CD14-positive monocyte (primary cell): Measurements from ENCODE around the gene IL18. TPM values are rescaled to one million over a fixed set of nuclear protein-coding genes. Genes with fewer than 3 reads are reported as not detected.

Source experiments
- DNase-seq, 3 donors: peaks; one replicate each; pipeline ENCODE4 v3.0.0-alpha.2; 2011 to 2022
- H2AFZ ChIP-seq: 2 replicates; pipeline ENCODE4 v1.6.0; 2012; ENCODE audit warnings: mild to moderate bottlenecking, low read depth, low read length, inconsistent platforms; ENCODE audit not compliant: insufficient read depth, poor library complexity, severe bottlenecking
- H3K27ac ChIP-seq, 2 donors: 1 replicate in 1 of 2; 2 replicates in 1 of 2; pipeline ENCODE4 v1.5.1; 2012 to 2013; ENCODE audit warnings: low read length in 2 of 2, control low read depth in 1 of 2, inconsistent platforms in 1 of 2, low read depth in 1 of 2, mild to moderate bottlenecking in 1 of 2
- H3K27me3 ChIP-seq, 2 donors: one replicate each; pipeline versions ENCODE4 v1.6.0 to v1.6.1; 2011 to 2013; ENCODE audit warnings: low read length in 2 of 2; ENCODE audit not compliant: control insufficient read depth in 2 of 2, insufficient read depth in 2 of 2
- H3K36me3 ChIP-seq, 2 donors: replicated peaks in 1 of 2; 1 replicate in 1 of 2; 2 replicates in 1 of 2; pipeline versions ENCODE4 v1.5.1 to v1.6.1; 2012 to 2013; ENCODE audit warnings: low read length in 2 of 2, control low read depth in 1 of 2, inconsistent platforms in 1 of 2, mild to moderate bottlenecking in 1 of 2; ENCODE audit not compliant: insufficient read depth in 2 of 2, control insufficient read depth in 1 of 2
- H3K4me1 ChIP-seq, 2 donors: 1 replicate in 1 of 2; 2 replicates in 1 of 2; pipeline versions ENCODE4 v1.5.1 to v1.6.1; 2012 to 2013; ENCODE audit warnings: low read length in 2 of 2, control low read depth in 1 of 2, inconsistent platforms in 1 of 2, mild to moderate bottlenecking in 1 of 2, moderate library complexity in 1 of 2; ENCODE audit not compliant: insufficient read depth in 2 of 2, control insufficient read depth in 1 of 2
- H3K4me2 ChIP-seq: replicated peaks from 2 replicates; pipeline ENCODE3; 2012; ENCODE audit warnings: low read length, moderate library complexity, mild to moderate bottlenecking; ENCODE audit not compliant: poor library complexity, severe bottlenecking; ENCODE audit errors: extremely low read depth
- H3K4me3 ChIP-seq, 3 experiments: fragments of 200-600 bp in 1 of 3; sonication (generic) in 1 of 3; replicated peaks in 1 of 3; 1 replicate in 2 of 3; 2 replicates in 1 of 3; pipeline ENCODE4 v1.5.1; 2011 to 2013; ENCODE audit warnings: low read length in 3 of 3, mild to moderate bottlenecking in 3 of 3, control low read depth in 2 of 3, low read depth in 2 of 3, inconsistent platforms in 1 of 3, moderate library complexity in 1 of 3
- H3K79me2 ChIP-seq: 2 replicates; pipeline ENCODE4 v1.6.0; 2012; ENCODE audit warnings: mild to moderate bottlenecking, control low read depth, inconsistent platforms, low read length, moderate library complexity; ENCODE audit not compliant: insufficient read depth
- H3K9ac ChIP-seq: 2 replicates; pipeline ENCODE4 v1.6.0; 2017; ENCODE audit warnings: low read length, mild to moderate bottlenecking; ENCODE audit not compliant: insufficient read depth, poor library complexity, severe bottlenecking
- H3K9me3 ChIP-seq, 2 donors: replicated peaks in 1 of 2; 1 replicate in 1 of 2; 2 replicates in 1 of 2; pipeline versions ENCODE4 v1.5.1 to v1.6.1; 2012 to 2013; ENCODE audit warnings: low read length in 2 of 2, control low read depth in 1 of 2; ENCODE audit not compliant: control insufficient read depth in 1 of 2, insufficient read depth in 1 of 2
- H4K20me1 ChIP-seq: 2 replicates; pipeline ENCODE4 v1.6.0; 2012; ENCODE audit warnings: mild to moderate bottlenecking, low read length, control low read depth, moderate library complexity; ENCODE audit not compliant: insufficient read depth
- H3K27ac Mint-ChIP-seq, 7 donors: one replicate each; pipeline ENCODE4 v1.8.0; 2020; ENCODE audit warnings: mild to moderate bottlenecking in 7 of 7, mixed read lengths in 7 of 7, moderate library complexity in 6 of 7, inconsistent platforms in 2 of 7
- H3K27me3 Mint-ChIP-seq, 3 donors: one replicate each; pipeline ENCODE4 v1.8.0; 2021 to 2022; ENCODE audit warnings: low read depth in 3 of 3, mild to moderate bottlenecking in 3 of 3, mixed read lengths in 3 of 3, moderate library complexity in 3 of 3, inconsistent platforms in 1 of 3
- H3K36me3 Mint-ChIP-seq, 2 donors: one replicate each; pipeline ENCODE4 v1.8.0; 2020; ENCODE audit warnings: mixed read lengths in 2 of 2, inconsistent platforms in 1 of 2, mild to moderate bottlenecking in 1 of 2
- H3K4me1 Mint-ChIP-seq: one replicate; pipeline ENCODE4 v1.8.0; 2020; ENCODE audit warnings: mild to moderate bottlenecking, mixed read lengths
- H3K4me3 Mint-ChIP-seq, 2 donors: one replicate each; pipeline ENCODE4 v1.8.0; 2020; ENCODE audit warnings: mild to moderate bottlenecking in 2 of 2, mixed read lengths in 2 of 2, moderate library complexity in 1 of 2
- H3K9me3 Mint-ChIP-seq, 7 donors: one replicate each; pipeline ENCODE4 v1.8.0; 2020 to 2022; ENCODE audit warnings: mixed read lengths in 7 of 7, mild to moderate bottlenecking in 6 of 7, moderate library complexity in 6 of 7, inconsistent platforms in 2 of 7
- CTCF ChIP-seq: fragments of 200-600 bp; IDR thresholded peaks from one replicate; pipeline ENCODE4 v1.8.0; 2022; ENCODE audit warnings: antibody characterized with exemption, mild to moderate bottlenecking
- WGBS: methylation state at CpG from one replicate; pipeline ENCODE4 v1.1.5; 2013; ENCODE audit warnings: missing lambda C conversion rate; ENCODE audit not compliant: insufficient coverage; 5-methylcytosine and 5-hydroxymethylcytosine counted together
- intact Hi-C, 2 donors: fragments of 100-400 bp; cut with micrococcal nuclease; formaldehyde crosslinking; loops; one replicate each; pipeline versions ENCODE4 v1.15.0 to v1.15.1; 2023
- polyA plus RNA-seq, 3 donors: library from polyadenylated mRNA; depleted of rRNA in 1 of 3; unstranded in 2 of 3; stranded (reverse) in 1 of 3; fragments of 300-500 nt in 2 of 3; fragments of >200 nt in 1 of 3; fragmentation: Illumina TruSeq in 2 of 3; gene quantifications; 1 replicate in 2 of 3; 2 replicates in 1 of 3; pipeline ENCODE4 v1.2.3, GENCODE V29; 2012 to 2021

The IL18 gene
- polyA plus RNA-seq, 3 donors: 11.7 to 16.2 (median 16.1) TPM

GRCh38 chr11:112143597-112143996, 20.3 kb downstream of the IL18 start:
- H3K36me3 Mint-ChIP-seq: peaks cover 20 to 39% of the 10 kb centered on the region in 2 donors
- H3K4me2 ChIP-seq: no peak overlapping the region
- TF ChIP-seq CTCF: no peak
- no peaks in the 10 kb centered on the region for H3K27me3 ChIP-seq
- H3K27me3 Mint-ChIP-seq: no peaks in the 10 kb centered on the region
- H3K4me1 ChIP-seq: peaks cover 8 to 11% of the 10 kb centered on the region in 2 donors
- H3K36me3 ChIP-seq: peaks cover 27 to 47% of the 10 kb centered on the region in 2 donors
- H3K27ac Mint-ChIP-seq: no peak overlapping the region
- DNase-seq: no peak
- no peaks in the 10 kb centered on the region for H3K79me2 ChIP-seq
- 95% methylated on average over 2 of the region's 3 CpGs for WGBS
- no peak overlapping the region for H3K4me3 Mint-ChIP-seq
- H3K4me3 ChIP-seq: no peak overlapping the region
- H2AFZ ChIP-seq: no peak overlapping the region
- no peak overlapping the region for H3K9ac ChIP-seq
- peaks cover 8 to 11% of the 10 kb centered on the region in 2 donors for H3K9me3 ChIP-seq
- no peak overlapping the region for H3K27ac ChIP-seq
- no peaks in the 10 kb centered on the region for H4K20me1 ChIP-seq
- H3K4me1 Mint-ChIP-seq: peaks cover 10% of the 10 kb centered on the region
- H3K9me3 Mint-ChIP-seq: peaks cover 0 to 14% (median 5%) of the 10 kb centered on the region in 7 donors
- intact Hi-C loops: no loop called here

- peaks cover 16% of the 10 kb centered on the region for H3K4me1 Mint-ChIP-seq
- H3K9me3 Mint-ChIP-seq: peaks cover 0 to 1% (median 0%) of the 10 kb centered on the region in 7 donors
- 100% methylated on average over 2 of the region's 4 CpGs for WGBS
- Histone ChIP-seq H3K4me2 (no peak overlapping the region), H3K9ac (no peak overlapping the region), H4K20me1 (no peaks in the 10 kb centered on the region), H2AFZ (no peak overlapping the region), H3K27ac (no peak overlapping the region), H3K36me3 (no peaks in the 10 kb centered on the region), H3K4me3 (no peak overlapping the region), H3K4me1 (peaks cover 14 to 16% of the 10 kb centered on the region in 2 donors), H3K27me3 (no peaks in the 10 kb centered on the region), H3K79me2 (no peaks in the 10 kb centered on the region), H3K9me3 (no peaks in the 10 kb centered on the region)
- no peak overlapping the region for H3K4me3 Mint-ChIP-seq
- H3K27me3 Mint-ChIP-seq: peaks cover 0 to 2% (median 0%) of the 10 kb centered on the region in 3 donors
- DNase-seq: no peak
- H3K27ac Mint-ChIP-seq: no peak overlapping the region
- intact Hi-C loops: no loop called here
- peaks cover 0 to 4% of the 10 kb centered on the region in 2 donors for H3K36me3 Mint-ChIP-seq
- TF ChIP-seq CTCF: no peak
These were observed 29.4 kb downstream of the IL18 start for GRCh38 chr11:112134473-112134872.
